Neural cell (in vitro differentiated cells): Measurements from ENCODE around the gene EPC1. TPM values are rescaled to one million over a fixed set of nuclear protein-coding genes. Genes with fewer than 3 reads are reported as not detected.
"Not testable (repeated sequence)": the region's sequence is repeated elsewhere in the genome, so short reads cannot be mapped to it uniquely, and the experiment has no call there.

ENCODE experiments used
- H2AFZ ChIP-seq: fragments of 200-600, 300-800 bp; sonication (generic), shearing (Covaris generic); 2 replicates; pipeline ENCODE4 v1.6.0; 2014; ENCODE audit warnings: low read depth, mild to moderate bottlenecking, antibody characterized with exemption, low read length, moderate library complexity
- H3F3A ChIP-seq: fragments of 200-600 bp; shearing (Covaris generic); 2 replicates; pipeline ENCODE4 v1.6.1; 2016; ENCODE audit warnings: mild to moderate bottlenecking, moderate library complexity, mixed read lengths, antibody characterized with exemption, low read length; ENCODE audit not compliant: insufficient read depth, poor library complexity, severe bottlenecking
- H3K27ac ChIP-seq: fragments of 200-600, 300-800 bp; sonication (generic), shearing (Covaris generic); 2 replicates; pipeline ENCODE4 v1.5.1; 2014; ENCODE audit warnings: mild to moderate bottlenecking, low read length, moderate library complexity
- H3K27me3 ChIP-seq: fragments of 300-800, 200-600 bp; sonication (generic), shearing (Covaris generic); 2 replicates; pipeline ENCODE4 v1.6.0; 2014; ENCODE audit warnings: mild to moderate bottlenecking, low read depth, low read length, moderate library complexity; ENCODE audit not compliant: insufficient read depth
- H3K36me3 ChIP-seq: fragments of 300-800, 200-600 bp; sonication (generic), shearing (Covaris generic); 2 replicates; pipeline ENCODE4 v1.5.1; 2014; ENCODE audit warnings: mild to moderate bottlenecking, antibody characterized with exemption, low read length, moderate library complexity; ENCODE audit not compliant: insufficient read depth
- H3K4me2 ChIP-seq: fragments of 300-800, 200-600 bp; sonication (generic), shearing (Covaris generic); 2 replicates; pipeline ENCODE4 v1.6.0; 2014; ENCODE audit warnings: mild to moderate bottlenecking, low read length
- H3K4me3 ChIP-seq: fragments of 300-800, 200-600 bp; sonication (generic), shearing (Covaris generic); 2 replicates; pipeline ENCODE4 v1.5.1; 2014; ENCODE audit warnings: mild to moderate bottlenecking, low read length, moderate library complexity
- H3K79me2 ChIP-seq: fragments of 200-600 bp; shearing (Covaris generic); replicated peaks from 2 replicates; pipeline ENCODE4 v1.6.0; 2014; ENCODE audit warnings: mild to moderate bottlenecking, low read length, moderate library complexity; ENCODE audit not compliant: insufficient read depth
- H3K9ac ChIP-seq: fragments of 300-800, 200-600 bp; sonication (generic), shearing (Covaris generic); 2 replicates; pipeline ENCODE4 v1.6.1; 2016; ENCODE audit warnings: mild to moderate bottlenecking, low read length, mixed read lengths
- H3K9me2 ChIP-seq: fragments of 200-600 bp; shearing (Covaris generic); 2 replicates; pipeline ENCODE4 v1.6.1; 2016; ENCODE audit warnings: mild to moderate bottlenecking, low read length, mixed read lengths; ENCODE audit not compliant: insufficient read depth
- H3K9me3 ChIP-seq: fragments of 200-600, 300-800 bp; sonication (generic), shearing (Covaris generic); 2 replicates; pipeline ENCODE4 v1.6.1; 2016; ENCODE audit warnings: mild to moderate bottlenecking, mixed run types, low read length, moderate library complexity, mixed read lengths
- H4K20me1 ChIP-seq: fragments of 200-600 bp; shearing (Covaris generic); 2 replicates; pipeline ENCODE4 v1.6.1; 2016; ENCODE audit warnings: mild to moderate bottlenecking, mixed run types; ENCODE audit not compliant: insufficient read depth
- EP300 ChIP-seq: fragments of 450-650 bp; conservative IDR thresholded peaks from 2 replicates; pipeline ENCODE4 v1.6.1; 2014; ENCODE audit warnings: antibody characterized with exemption, mild to moderate bottlenecking, moderate library complexity; ENCODE audit not compliant: poor library complexity, severe bottlenecking
- EZH2 ChIP-seq: fragments of 200-600, 300-800 bp; shearing (Covaris generic), sonication (generic); IDR thresholded peaks from 2 replicates; pipeline ENCODE4 v1.6.1; 2014; ENCODE audit warnings: antibody characterized with exemption, low read length, borderline replicate concordance, mild to moderate bottlenecking; ENCODE audit not compliant: insufficient read depth, poor library complexity, severe bottlenecking
- MXI1 ChIP-seq: fragments of 450-650 bp; conservative IDR thresholded peaks from 2 replicates; pipeline ENCODE4 v1.6.1; 2014; ENCODE audit warnings: antibody characterized with exemption, mild to moderate bottlenecking; ENCODE audit not compliant: poor library complexity, severe bottlenecking
- POLR2AphosphoS5 ChIP-seq: IDR thresholded peaks from 2 replicates; pipeline ENCODE4 v1.6.1; 2012
- RAD21 ChIP-seq: fragments of 450-650 bp; conservative IDR thresholded peaks from 2 replicates; pipeline ENCODE4 v1.6.1; 2014; ENCODE audit warnings: antibody characterized with exemption, mild to moderate bottlenecking, moderate library complexity
- REST ChIP-seq: IDR thresholded peaks from 2 replicates; pipeline ENCODE4 v1.6.1; 2012; ENCODE audit warnings: borderline replicate concordance
- SMC3 ChIP-seq: fragments of 450-650 bp; conservative IDR thresholded peaks from 2 replicates; pipeline ENCODE4 v1.6.1; 2014; ENCODE audit warnings: antibody characterized with exemption, mild to moderate bottlenecking, moderate library complexity; ENCODE audit not compliant: poor library complexity
- TAF1 ChIP-seq: IDR thresholded peaks from 2 replicates; pipeline ENCODE4 v1.6.1; 2012; ENCODE audit warnings: low read depth
- polyA minus RNA-seq: library from RNA; depleted of rRNA, polyadenylated mRNA; stranded (reverse); fragments of >200 nt; gene quantifications from 2 replicates; pipeline ENCODE4 v1.2.3, GENCODE V29; 2014
- polyA plus RNA-seq: library from polyadenylated mRNA; depleted of rRNA; stranded (reverse); fragments of >200 nt; gene quantifications from 2 replicates; pipeline ENCODE4 v1.2.3, GENCODE V29; 2014
- TF ChIP-seq, protein P1 (sequence below): fragments of 450-650 bp; IDR thresholded peaks from 2 replicates; pipeline ENCODE4 v1.5.1; 2014; ENCODE audit warnings: antibody characterized with exemption, mild to moderate bottlenecking, moderate library complexity; ENCODE audit not compliant: poor library complexity, severe bottlenecking

The EPC1 gene
- polyA plus RNA-seq: 127 and 137 TPM in 2 replicates
- 157 and 184 TPM in 2 replicates for polyA minus RNA-seq

GRCh38 chr10:32346551-32347362 is at the start of gene EPC1:
Gene EPC1, minus strand, starts transcription at chr10:32347158. Its CDS starts 243 bp downstream, at chr10:32346915.
- no peaks in the 10 kb centered on the region for H3K27me3 ChIP-seq
- H3K27ac ChIP-seq: peak within 1 kb of the TSS; percentile 100
- H3K79me2 ChIP-seq: peaks cover 78% of the 10 kb centered on the region
- H3K4me3 ChIP-seq: peak within 1 kb of the TSS; percentile 92
- H4K20me1 ChIP-seq: peaks cover 25% of the 10 kb centered on the region
- TF ChIP-seq POLR2AphosphoS5: peak; percentile 88
- TF ChIP-seq, protein P1, sequence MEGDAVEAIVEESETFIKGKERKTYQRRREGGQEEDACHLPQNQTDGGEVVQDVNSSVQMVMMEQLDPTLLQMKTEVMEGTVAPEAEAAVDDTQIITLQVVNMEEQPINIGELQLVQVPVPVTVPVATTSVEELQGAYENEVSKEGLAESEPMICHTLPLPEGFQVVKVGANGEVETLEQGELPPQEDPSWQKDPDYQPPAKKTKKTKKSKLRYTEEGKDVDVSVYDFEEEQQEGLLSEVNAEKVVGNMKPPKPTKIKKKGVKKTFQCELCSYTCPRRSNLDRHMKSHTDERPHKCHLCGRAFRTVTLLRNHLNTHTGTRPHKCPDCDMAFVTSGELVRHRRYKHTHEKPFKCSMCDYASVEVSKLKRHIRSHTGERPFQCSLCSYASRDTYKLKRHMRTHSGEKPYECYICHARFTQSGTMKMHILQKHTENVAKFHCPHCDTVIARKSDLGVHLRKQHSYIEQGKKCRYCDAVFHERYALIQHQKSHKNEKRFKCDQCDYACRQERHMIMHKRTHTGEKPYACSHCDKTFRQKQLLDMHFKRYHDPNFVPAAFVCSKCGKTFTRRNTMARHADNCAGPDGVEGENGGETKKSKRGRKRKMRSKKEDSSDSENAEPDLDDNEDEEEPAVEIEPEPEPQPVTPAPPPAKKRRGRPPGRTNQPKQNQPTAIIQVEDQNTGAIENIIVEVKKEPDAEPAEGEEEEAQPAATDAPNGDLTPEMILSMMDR: no peak
- peak; percentile 94 for TF ChIP-seq TAF1
- no peak for TF ChIP-seq EZH2
- TF ChIP-seq REST: peak; percentile 95
- no peak for TF ChIP-seq MXI1
- peak; percentile 28 for TF ChIP-seq SMC3
- TF ChIP-seq RAD21: no peak
- TF ChIP-seq EP300: peak; percentile 68
- peak within 1 kb of the TSS; percentile 100 for H3K9ac ChIP-seq
- peaks cover 4% of the 10 kb centered on the region for H3F3A ChIP-seq
- peak within 1 kb of the TSS; percentile 71 for H3K4me2 ChIP-seq
- peak within 1 kb of the TSS; percentile 88 for H2AFZ ChIP-seq
- no peaks in the 10 kb centered on the region for H3K9me3 ChIP-seq
- H3K9me2 ChIP-seq: no peaks in the 10 kb centered on the region
- no peaks in the 10 kb centered on the region for H3K36me3 ChIP-seq

DNA sequence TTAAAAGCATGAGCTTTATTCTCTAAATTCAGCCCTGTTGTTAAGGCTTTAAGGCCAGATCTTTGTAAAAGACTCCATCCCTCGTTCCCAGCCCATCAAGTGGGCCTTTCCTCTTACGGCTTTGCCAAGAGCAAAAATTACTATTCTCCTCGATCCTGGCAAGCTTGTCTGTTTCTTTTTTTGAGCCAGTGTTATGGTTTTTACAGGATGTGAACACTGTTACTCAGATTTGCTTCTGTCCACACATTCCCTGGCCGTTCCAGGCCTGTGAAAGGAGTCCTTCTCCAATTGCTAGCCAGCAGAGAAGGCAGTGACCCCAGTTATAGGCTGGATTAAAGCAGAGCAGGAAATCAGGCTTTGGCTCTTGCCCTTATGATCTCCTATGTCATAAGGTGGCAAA is 47.0 kb upstream of the EPC1 start:
- no peak overlapping the region for H3K27ac ChIP-seq
- no peaks in the 10 kb centered on the region for H3K36me3 ChIP-seq
- H3K79me2 ChIP-seq: no peaks in the 10 kb centered on the region
- H3K27me3 ChIP-seq: no peaks in the 10 kb centered on the region
- no peaks in the 10 kb centered on the region for H3F3A ChIP-seq
- TF ChIP-seq REST (no peak), RAD21 (no peak), SMC3 (no peak), EZH2 (no peak)
- TF ChIP-seq, protein P1: no peak
- H2AFZ ChIP-seq: no peak overlapping the region
- H3K4me2 ChIP-seq: no peak overlapping the region
- no peaks in the 10 kb centered on the region for H4K20me1 ChIP-seq
- no peak overlapping the region for H3K4me3 ChIP-seq
- no peaks in the 10 kb centered on the region for H3K9me2 ChIP-seq
- no peaks in the 10 kb centered on the region for H3K9me3 ChIP-seq
- H3K9ac ChIP-seq: no peak overlapping the region

DNA sequence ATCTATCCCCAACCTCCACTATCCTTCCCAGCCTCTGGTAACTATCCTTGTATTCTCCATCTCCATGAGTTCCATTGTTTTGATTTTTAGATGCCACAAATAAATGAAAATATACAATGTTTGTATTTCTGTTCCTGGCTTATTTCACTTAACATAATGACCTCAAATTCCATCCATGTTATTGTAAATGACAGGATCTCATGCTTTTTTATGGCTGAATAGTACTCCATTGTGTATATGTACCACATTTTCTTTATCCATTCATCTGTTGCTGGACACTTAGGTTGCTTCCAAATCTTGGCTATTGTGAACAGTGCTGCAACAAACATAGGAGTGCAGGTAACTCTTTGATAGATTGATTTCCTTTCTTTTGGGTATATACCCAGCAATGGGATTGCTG is 45.3 kb upstream of the EPC1 start:
- H3K9me2 ChIP-seq, H3F3A ChIP-seq, H3K36me3 ChIP-seq, H3K27ac ChIP-seq, H2AFZ ChIP-seq, H4K20me1 ChIP-seq, H3K9ac ChIP-seq, H3K9me3 ChIP-seq, H3K27me3 ChIP-seq, H3K79me2 ChIP-seq, H3K4me3 ChIP-seq, H3K4me2 ChIP-seq: not testable (repeated sequence)
